ENCODE measurements around the gene DECR2.
A peak's percentile ranks its signal among the peaks of the same experiment; 100 is the strongest.

DECR2 gene

GRCh38 chr16:424033-424622 lies 22.4 kb downstream of the DECR2 start (continued):
- 0 out of 2 replicates have a peak, but pooled peaks have one; percentile 19 for TF ChIP-seq PRDM10 (tag by site-specific recombination; IDR thresholded peaks at IDR 0.05)
- TF ChIP-seq PATZ1 (tag by site-specific recombination; IDR thresholded peaks at IDR 0.05), result no peak
- TF ChIP-seq ELK4 (IDR thresholded peaks at IDR 0.05; ENCODE audit: borderline replicate concordance, low read depth, low read length), result no peak
- TF ChIP-seq ZNF2 (tag by site-specific recombination; IDR thresholded peaks at IDR 0.05), result 0 out of 2 replicates have a peak, but pooled peaks have one; percentile 44
- TF ChIP-seq MEIS1 (CRISPR knock-in tag; IDR thresholded peaks at IDR 0.05; ENCODE audit: borderline replicate concordance), result no peak
- 0 out of 2 replicates have a peak, but pooled peaks have one; percentile 14 for TF ChIP-seq ZNF629 (tag by site-specific recombination; IDR thresholded peaks at IDR 0.05)
- peak; percentile 49 for TF ChIP-seq ZFHX2 (tag by site-specific recombination; conservative IDR thresholded peaks at IDR 0.05)
- no peak for TF ChIP-seq ZNF791 (tag by site-specific recombination; IDR thresholded peaks at IDR 0.05)

- Histone ChIP-seq H3K4me1 (ENCODE audit: control insufficient read depth, insufficient read depth, low read length) (peaks cover 9% of the 10 kb centered on the region; the same call in 1 of the 2 replicates), H3K9me3 (ENCODE audit: control insufficient read depth, insufficient read depth, low read depth, low read length) (no peaks in the 10 kb centered on the region), H3K27ac (ENCODE audit: extremely low read depth, low read depth, low read length) (peak overlapping the region; percentile 78; the same call in 1 of the 2 replicates), H3K4me3 (ENCODE audit: low read depth, low read length) (peak overlapping the region; percentile 74), H3K36me3 (ENCODE audit: control insufficient read depth in 2 of 2, insufficient read depth in 1 of 2, low read length in 2 of 2) (peaks cover 4 to 12% of the 10 kb centered on the region in 2 experiments; a peak in 2 of 3 replicates)
- POLR2A ChIA-PET, result interaction anchor here (0.9 to 3.0 kb wide), 3 partner anchors 23 to 99 kb away, joined by 3 to 14 read pairs (median 3); partner anchors contain the start of gene DECR2
- TF ChIP-seq ZSCAN23 (tag by site-specific recombination; IDR thresholded peaks at IDR 0.05) (no peak), ZNF629 (tag by site-specific recombination; IDR thresholded peaks at IDR 0.05) (0 out of 2 replicates have a peak, but pooled peaks have one; percentile 2), WT1 (tag by site-specific recombination; IDR thresholded peaks at IDR 0.05) (no peak), ZSCAN16 (tag by site-specific recombination; IDR thresholded peaks at IDR 0.05) (no peak), ZBTB44 (tag by site-specific recombination; IDR thresholded peaks at IDR 0.05) (no peak), ZNF621 (tag by site-specific recombination; IDR thresholded peaks at IDR 0.05) (no peak), ZNF311 (tag by site-specific recombination; IDR thresholded peaks at IDR 0.05; ENCODE audit: borderline replicate concordance) (no peak), ZNF530 (tag by site-specific recombination; IDR thresholded peaks at IDR 0.05; ENCODE audit: low read depth) (no peak), ZNF571 (tag by site-specific recombination; IDR thresholded peaks at IDR 0.05) (no peak), ZNF10 (tag by site-specific recombination; IDR thresholded peaks at IDR 0.05) (no peak), KLF10 (tag by site-specific recombination; IDR thresholded peaks at IDR 0.05) (no peak), KLF17 (tag by site-specific recombination; IDR thresholded peaks at IDR 0.05) (0 out of 2 replicates have a peak, but pooled peaks have one; percentile 3)
- CTCF ChIA-PET, result interaction anchor here (0.7 to 1.7 kb wide), 3 partner anchors 21 to 70 kb away, joined by 3 to 6 read pairs (median 6); no protein-coding TSS in a partner anchor
Observed at GRCh38 chr16:424623-425081, 23.0 kb downstream of the DECR2 start.
